NB4 (cell line): ENCODE data around the gene IGFL1.
"Not testable (repeated sequence)": the region's sequence is repeated elsewhere in the genome, so short reads cannot be mapped to it uniquely, and the experiment has no call there.

Experiments used
- CTCF ChIP-seq: IDR thresholded peaks from one replicate; pipeline ENCODE4 v1.5.1; 2012; ENCODE audit warnings: low read depth, low read length
- MAX ChIP-seq: IDR thresholded peaks from 2 replicates; pipeline ENCODE4 v1.6.1; 2011; ENCODE audit warnings: low read depth, low read length
- POLR2A ChIP-seq: IDR thresholded peaks from 2 replicates; pipeline ENCODE4 v1.6.1; 2011; ENCODE audit warnings: mild to moderate bottlenecking; ENCODE audit not compliant: insufficient read length; ENCODE audit errors: extremely low read depth

- not testable (repeated sequence) for TF ChIP-seq POLR2A, CTCF, MAX
Observed at GRCh38 chr19:46233871-46234270, 4.3 kb downstream of the IGFL1 start.
